GM19023 (cell line): ENCODE data around the gene KNDC1.
"Not testable (repeated sequence)": the region's sequence is repeated elsewhere in the genome, so short reads cannot be mapped to it uniquely, and the experiment has no call there.

Experiments used
- ATAC-seq: cut with Tn5 transposase; IDR thresholded peaks from one replicate; pipeline ENCODE4 v1.9.1; 2021; ENCODE audit warnings: mild to moderate bottlenecking, moderate library complexity; ENCODE audit not compliant: unreplicated experiment

KNDC1 gene

DNA sequence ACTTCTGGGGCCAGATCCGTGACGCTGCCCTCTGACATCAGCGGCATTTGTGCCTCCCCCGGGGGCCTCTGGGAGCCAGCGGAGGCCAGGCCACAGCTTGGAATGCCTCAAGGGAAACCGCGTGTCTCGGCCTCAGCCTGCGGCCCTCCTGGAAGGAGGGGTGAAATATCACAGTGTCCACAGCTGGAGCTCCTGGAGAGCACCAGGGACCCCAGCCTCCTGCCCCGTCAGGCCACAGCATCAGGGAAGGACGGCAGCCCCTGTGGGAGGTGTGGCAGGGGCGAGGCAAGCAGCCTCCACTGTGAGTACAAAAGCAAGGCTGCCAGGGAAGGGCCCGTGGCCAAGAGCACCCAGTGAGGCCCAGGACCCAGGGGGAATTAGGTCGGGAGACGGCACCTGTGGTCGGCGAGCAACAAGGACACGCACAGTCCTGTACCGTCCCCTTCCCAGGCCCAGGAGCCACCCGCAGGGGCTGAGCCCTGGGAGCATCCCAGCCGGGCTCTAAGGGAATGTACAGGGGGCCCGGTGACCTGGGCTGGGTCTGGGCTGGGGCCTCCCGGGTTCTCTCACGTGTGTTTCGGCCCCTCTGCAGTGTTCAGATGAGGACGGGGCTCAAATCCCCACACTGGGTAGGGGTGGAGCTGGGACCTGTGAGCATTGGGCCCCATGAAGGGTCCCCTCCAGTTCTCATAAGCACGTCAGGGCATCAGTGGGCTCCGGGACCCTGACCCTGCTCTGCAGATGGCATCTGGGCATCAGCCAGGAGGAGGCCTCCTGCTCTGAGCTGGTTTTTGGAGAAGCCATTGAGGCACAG lies 18.7 kb upstream of the KNDC1 start:
- no peak for ATAC-seq

DNA sequence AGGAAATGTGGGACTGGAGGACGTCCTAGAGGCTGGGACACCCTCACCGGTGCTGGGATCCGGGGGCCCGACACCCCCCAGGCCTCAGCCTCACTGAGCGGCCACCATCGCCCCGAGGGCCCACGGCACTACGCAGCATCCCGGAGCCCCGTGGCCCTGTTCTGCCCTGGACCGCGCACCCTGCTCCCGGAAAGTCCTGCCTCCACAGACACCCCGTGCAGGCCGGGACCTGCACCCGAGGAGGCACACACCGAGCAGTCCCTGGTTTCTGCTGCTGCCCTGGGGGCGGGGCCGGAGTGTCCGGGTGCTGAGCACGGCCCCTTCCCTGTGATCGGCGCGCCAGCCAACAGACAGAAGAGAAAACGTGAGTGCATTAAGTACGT lies 18.1 kb upstream of the KNDC1 start:
- no peak for ATAC-seq

DNA sequence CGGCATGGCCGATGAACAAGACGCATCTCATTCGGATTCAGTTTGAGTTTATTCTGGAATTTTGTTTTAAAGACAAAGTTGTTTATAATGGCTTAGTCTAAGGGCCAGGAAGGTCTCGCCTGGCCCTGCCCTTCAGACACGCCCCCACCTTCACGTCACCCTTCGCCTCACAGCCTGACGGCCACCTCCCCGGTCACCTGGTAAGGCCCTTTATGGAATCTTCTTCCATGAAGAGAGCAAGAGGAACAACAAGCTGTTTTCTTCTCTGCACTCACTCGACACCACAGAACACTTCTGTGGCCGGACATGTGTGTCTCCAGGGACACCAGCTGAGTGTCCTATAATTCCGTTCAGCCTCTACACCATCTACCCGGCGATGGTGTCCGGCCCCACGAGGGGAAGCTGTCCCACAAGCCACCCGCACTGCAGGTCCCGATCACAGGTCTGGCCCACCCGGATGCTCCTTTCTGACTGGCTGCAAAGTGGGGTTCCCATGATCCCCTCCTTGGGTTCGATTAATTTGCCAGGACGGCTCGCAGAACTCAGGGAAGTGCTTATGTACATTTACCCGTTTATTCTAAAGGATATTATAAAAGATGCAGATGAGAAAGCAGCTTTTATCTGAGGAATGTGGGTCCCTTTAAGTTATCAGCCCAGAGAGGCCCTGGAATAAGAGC lies 17.4 kb upstream of the KNDC1 start:
- no peak for ATAC-seq

DNA sequence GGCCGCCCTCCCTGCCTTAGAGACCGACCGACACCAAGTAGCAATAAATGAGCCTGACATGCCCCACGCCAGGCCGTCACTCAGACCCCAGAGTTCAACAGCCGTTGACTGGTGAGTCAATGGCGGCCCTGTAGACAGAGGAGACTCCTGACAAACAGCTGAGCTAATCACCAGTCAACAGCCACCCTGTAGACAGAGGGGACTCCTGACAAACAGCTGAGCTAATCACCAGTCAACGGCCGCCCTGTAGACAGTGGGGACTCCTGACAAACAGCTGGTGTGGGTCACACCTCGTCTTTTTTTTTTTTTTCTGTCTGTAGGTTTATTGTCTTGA lies 16.9 kb upstream of the KNDC1 start:
- ATAC-seq: no peak

DNA sequence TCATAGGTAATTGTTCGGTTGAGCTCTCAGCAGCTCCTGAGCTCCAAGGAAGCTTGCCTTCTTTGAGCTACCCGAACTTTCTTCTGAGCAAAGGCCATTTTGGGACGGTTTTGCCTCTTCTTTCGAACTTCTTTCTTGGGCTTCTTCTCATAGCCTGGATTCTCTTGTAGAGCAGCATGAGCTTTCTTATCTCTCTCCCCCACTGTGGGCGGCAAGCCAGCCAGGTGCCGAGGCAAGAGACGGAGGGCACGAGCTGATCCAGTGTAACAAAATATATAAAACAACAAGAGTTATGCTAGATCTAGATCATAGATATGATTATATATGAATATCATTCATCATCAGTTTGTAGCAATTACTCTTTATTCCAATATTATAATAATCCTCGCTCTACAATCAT lies 16.5 kb upstream of the KNDC1 start:
- ATAC-seq: no peak

DNA sequence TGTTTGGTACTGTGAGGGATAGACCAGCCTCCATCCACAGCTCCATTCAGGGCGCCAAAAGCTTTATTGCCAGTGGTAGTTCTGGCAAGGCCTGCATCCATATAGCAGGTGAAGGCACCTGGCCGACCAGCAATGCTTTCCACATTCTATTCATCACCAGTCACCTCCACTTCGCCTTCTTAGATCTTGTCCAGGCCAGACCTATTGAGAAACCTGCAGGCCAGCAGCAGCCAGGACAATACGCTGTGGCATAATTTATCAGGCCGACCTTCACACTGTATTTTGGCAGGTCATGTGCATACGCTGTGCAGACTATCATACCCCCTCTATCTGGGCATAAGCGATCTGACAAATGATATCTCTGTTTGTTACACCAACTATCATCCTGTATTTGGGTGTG lies 15.2 kb upstream of the KNDC1 start:
- no peak for ATAC-seq

DNA sequence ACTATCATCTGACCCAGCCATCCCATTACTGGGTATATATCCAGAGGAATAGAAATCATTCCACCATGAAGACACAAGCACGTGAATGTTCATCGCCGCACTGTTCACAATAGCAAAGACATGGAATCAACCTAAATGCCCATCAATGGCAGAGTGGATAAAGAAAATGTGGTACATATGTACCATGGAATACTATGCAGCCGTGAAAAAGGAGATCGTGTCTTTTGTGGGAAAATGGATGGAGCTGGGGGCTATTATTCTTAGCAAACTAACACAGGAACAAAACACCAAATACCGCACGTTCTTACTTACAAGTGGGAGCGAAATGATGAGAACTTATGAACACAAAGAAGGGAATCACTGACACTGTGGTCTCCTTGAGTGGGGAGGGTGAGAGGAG lies 9.8 kb upstream of the KNDC1 start:
- no peak for ATAC-seq

DNA sequence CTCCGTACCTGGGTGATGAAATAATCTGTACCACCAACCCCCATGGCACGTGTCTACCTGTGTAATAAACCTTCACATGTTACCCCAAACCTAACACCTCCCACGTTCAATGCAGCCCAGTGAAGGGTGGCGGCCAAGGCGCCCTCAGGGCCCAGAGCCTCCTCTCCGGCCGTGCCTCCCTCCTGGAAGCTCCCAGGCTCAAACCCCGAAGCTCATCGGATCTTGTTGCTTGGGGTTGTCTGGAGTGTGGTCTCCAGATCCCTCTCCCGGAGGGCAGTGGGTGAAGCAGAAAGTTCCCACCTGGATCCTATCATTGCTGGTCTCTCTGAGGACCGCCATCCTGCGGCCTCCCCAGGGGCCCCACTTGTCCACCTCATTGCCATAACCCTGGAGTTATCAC lies 9.4 kb upstream of the KNDC1 start:
- no peak for ATAC-seq

DNA sequence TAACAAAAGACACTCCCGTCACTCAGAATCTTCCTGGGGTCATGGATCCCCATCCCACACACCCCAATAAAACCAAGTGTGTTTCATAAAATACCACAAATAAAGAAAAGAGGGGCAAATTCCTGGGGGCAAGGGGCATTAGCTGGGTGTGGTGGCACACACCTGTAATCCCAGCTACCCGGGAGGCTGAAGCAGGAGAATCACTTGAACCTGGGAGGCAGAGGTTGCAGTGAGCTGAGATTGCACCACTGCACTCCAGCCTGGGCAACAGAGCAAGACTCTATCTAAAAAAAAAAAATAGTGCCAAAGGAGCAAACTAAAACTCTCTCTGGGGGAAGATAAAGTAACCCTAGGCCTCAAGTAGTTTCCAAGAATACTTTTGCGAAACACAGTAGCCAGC lies 8.9 kb upstream of the KNDC1 start:
- not testable (repeated sequence) for ATAC-seq

DNA sequence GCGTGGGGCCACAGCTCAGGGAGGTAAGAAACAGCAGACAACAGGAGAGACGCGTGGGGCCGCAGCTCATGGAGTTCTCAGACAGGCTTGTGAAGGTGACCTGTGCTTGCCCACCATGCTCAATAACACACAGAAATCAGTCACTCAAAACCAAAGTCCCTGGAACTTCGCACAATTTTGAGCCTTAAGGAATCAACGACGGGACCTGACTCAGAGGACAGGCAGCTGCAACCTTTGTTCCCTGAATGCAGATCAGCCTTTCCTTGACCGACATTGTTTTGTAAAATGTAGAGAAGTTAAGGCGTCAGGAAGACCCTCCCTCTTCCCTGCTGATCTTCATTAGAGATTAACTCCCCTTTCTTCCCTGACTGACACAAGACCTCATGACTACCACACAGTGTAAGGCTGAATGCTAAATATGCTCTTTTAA lies 8.5 kb upstream of the KNDC1 start:
- ATAC-seq: no peak

DNA sequence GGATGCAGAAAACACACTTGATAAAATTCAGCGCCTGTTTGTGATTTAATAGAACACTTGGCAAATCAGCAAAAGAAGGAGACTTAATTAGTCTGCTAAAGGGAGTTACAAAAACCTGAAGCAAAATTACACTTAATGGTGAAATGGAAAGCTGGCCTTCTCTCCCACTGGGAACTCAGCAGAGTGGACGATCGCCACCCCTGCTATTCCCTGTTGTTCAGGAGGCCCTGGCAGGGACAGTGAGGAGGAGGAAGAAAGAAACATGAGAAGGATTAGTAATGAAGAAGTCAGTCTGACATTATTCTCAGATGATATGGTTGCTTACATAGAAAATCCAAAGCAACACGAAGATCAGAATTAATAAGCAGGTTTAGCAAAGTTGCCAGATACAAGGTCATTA lies 5.6 kb upstream of the KNDC1 start:
- ATAC-seq: no peak

DNA sequence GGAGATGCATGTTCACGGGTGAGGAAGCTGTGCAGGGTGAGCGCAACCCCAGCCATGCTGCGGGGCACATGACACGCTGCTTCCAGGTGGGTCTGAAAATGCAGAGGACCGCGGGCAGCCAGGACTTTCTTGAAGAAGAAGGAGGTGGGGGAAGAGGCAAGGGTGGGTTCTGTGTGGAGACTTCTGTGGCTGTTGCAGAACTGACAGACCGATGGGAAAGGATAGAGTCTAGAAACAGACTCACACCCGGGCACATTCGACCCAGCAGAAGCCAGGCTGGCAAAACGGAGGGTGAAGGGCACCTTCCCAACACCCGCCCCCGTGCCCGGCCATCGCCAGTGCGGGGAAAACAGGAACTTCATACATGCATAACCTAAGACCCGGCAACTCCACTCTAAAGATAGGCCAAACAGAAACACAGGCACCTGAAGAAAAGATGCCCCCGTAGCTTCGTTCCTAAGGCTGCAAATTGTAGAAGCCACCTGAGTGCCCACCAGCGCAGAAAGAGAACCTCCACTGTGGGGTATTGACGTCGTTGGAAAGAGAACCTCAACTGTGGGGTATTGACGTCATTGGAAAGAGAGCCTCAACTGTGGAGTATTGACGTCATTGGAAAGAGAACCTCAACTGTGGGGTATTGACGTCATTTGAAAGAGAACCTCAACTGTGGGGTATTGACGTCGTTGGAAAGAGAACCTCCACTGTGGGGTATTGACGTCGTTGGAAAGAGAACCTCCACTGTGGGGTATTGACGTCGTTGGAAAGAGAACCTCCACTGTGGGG lies 4.8 kb upstream of the KNDC1 start:
- ATAC-seq: no peak

DNA sequence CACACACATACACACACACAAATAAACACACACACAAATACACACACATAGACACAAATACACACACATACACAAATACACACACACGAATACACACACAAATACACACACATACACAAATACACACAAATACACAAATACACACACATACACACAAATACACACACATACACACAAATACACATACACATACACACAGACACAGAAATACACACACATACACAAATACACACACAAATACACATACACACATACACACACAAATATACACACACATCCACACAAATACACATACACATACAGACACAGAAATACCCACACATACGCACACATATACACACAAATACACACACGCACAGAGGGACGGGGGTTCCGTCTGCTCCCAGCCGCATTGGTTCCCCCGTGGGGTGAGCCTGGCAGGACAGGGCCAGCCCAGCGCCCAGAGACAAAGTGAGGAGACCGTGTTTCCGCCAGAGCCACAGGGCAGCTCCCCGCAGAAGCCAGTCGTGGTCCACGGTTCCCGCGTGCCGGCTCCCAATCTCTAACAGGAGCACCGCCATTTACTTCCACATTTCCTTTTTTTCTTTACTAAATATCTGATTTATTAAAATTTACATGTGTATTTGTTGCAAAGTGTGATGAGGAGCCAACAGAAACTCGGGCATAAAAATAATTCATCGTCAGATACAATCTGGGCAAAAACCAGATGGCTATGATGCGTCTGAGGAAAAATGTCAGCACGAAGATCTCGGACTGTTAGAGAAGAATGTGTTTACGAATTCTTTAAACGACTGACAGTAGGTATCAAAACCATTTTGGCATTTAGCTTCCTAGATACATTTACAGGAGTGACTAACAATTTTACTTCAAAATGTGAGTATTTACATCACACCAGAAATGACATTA lies 3.1 kb upstream of the KNDC1 start:
- no peak for ATAC-seq

DNA sequence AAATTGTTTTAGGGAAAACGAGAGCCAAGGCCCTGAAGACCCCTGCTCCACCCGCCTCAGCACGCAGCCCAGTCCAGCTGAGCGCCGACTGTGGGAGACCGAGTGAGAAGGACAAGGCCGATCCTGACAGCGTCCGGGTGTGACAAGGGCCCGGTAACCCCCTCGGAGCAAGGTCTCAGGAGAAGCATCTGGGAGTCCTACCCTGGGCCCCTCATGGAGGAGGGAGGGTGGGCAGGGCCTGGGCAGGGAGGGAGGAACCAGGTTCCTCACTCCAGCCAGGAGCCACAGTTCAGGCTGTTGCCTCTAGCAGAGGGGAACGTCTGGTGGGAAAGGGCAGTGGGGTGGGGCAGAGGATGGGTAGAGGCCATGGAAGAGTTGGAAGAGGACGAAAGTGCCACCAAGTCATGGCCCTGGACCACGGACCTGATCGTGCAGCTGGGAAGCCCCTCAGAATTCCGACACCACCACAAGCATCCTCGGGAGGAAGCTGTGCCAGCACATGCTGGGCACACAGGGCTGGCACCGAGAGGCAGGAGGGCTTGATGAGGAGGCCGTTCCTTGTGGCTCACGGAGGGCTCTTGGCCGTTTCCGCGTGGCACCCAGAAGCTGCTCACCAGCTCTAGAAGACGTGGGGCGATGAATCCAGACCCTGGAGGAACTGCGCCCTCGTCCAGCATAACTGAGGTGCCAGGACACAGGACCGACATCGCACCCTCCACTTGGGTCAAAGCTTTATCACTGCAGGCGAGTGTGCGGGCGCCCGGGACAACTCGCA lies 2.2 kb upstream of the KNDC1 start:
- no peak for ATAC-seq

DNA sequence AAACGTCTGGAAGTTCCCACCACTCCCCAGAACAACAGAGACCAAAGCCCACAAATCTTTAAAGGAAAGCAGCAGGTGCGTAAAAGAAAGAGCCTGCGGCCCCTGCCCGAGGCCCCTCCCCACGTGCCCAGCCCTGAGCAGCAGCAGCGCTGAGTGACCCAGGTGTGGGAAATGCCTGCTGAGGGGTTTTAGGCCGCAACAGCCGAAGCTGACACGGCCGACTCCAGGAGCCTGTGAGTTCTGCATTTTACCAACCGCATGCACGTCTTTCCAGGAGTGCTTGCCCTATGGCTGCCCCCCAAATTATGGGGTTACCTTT lies 1.6 kb upstream of the KNDC1 start:
- ATAC-seq: no peak

DNA sequence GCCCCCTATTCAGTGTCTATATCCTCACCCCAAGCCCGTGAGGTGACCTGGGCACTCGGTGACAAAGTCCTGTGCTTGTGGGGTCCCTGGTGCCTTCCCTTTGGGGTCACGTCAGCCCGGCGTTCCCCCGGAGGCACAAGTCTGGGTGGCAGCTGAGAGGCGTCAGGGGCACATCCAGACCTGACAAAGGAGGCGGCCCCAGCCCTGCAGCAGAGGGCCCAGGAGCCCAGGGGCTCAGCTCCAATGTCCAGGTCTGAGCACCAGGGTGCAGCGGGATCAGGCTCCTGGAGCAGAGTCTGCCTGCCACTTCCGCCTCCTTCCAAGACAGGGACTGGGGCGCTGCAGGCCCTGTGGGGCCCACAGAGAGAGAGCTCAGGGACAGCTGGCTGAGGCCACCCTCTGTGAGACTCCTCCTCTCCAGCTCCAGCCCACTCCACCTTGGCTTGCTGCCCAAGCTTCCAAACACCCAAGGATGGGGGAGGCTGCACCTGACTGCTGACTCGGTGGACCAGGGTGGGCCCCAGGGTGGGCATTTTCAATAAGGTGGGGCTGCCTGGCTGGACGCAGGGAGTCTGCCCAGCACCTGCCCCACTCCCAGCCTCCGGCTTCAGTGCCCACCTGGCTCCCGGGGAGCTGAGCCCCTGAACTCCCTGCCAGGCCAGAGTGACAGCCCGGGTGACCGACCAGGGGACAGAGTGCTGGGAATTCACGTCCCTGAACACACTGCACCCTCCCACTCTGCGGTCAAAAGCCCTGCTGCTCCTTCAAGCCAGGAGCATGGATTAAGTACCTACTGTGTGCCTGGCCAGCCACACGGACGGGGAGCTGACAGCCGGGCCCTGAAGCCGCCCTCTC lies 1.0 kb upstream of the KNDC1 start:
- ATAC-seq: no peak

DNA sequence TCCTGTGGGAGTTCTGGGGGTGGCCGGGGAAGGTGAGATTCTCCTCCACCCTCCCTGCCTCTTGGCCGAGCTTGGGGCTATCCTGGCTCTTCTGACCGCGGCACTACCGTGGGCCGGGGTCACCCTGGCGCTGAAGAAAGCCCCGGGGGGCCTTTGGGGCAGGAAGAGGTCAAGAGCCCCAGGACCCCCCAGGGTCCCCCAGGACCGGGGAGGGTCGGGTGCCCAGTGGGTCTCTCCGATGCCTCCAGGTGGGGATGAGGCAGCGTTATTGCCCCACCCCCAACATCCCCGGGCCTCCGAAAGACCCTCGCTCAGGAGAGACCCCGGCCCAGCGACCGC lies 439 bp upstream of the KNDC1 start:
- ATAC-seq: no peak

DNA sequence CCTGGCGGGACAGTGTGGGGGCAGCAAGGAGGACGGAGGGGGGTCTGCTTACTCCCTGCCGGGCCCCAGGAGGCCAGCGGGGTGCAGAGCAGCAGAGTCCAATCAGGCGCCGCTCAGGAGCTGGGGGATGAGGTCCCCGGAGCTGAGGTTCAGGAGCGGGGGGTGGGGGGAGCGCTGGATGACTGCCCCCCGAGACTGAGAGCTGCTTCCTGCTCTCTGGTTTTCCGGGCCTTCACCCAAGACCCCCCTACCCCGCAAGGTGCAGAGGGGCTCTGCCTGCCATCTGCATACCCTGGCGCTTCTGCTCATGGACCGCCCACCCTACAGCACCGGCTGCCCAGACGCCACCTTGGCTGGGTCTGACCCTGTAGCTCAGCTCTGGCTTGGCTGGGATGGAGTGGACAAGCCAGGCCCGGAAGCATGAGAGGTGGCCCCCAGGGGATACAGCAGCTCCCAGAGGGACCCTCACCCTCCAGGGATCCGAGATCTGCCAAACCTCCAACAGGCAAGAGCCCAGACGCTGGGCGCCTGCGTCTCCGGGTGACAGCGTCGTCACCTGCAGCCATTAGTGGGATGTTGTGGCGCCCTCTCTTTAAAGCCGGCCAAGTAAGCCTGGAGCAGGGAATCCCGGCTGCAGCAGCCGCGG lies 930 bp downstream of the KNDC1 start:
- no peak for ATAC-seq

DNA sequence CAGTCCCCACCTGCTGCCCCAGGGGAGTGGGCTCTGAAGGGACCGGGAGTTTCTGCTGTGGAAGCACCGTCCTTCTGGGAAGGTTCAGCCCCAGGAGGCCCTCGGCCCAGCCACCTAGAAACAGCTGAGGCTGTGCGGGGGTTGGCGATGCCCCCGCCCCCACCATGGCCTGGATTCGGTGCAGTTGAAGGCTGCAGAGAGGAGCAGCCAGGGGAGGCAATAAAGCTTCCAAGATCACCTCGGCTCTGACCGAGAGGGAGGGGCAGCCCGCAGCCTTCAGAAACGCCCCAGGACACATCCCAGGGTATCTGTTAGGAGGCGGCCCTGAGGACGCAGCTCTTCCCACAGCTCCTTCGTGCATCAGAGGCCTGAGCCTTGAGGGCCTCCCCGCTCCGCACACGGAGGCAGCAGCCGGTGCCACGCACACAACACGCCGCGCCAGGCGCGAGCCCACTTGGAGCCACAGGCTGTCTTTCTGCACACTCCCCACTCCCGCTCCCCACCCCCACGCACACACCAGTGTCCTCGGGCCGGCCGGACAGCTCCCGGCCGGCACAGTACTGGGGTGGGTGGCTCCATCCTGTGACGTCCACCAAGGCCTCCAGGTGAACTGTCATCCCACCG lies 1.6 kb downstream of the KNDC1 start:
- no peak for ATAC-seq
